K562 (cell line): ENCODE measurements around the gene IL5. TPM values are rescaled to one million over a fixed set of nuclear protein-coding genes. Genes with fewer than 3 reads are reported as not detected.
A peak's percentile ranks its signal among the peaks of the same experiment; 100 is the strongest.

ENCODE experiments used
- GATAD2B ChIP-seq: fragments of 450-650 bp; IDR thresholded peaks from 2 replicates; pipeline ENCODE4 v1.6.1; 2017; ENCODE audit warnings: mild to moderate bottlenecking, borderline replicate concordance
- MXI1 ChIP-seq: IDR thresholded peaks from 2 replicates; pipeline ENCODE4 v1.6.1; 2011; ENCODE audit warnings: low read depth, mild to moderate bottlenecking, improper control_type of control experiment, low read length
- NFIX ChIP-seq: fragments of 250-450 bp; sonication (Bioruptor Pico); IDR thresholded peaks from 2 replicates; pipeline ENCODE4 v1.4.0; 2020; ENCODE audit warnings: low read depth, mild to moderate bottlenecking, moderate library complexity
- NFRKB ChIP-seq: fragments of 450-650 bp; IDR thresholded peaks from 2 replicates; pipeline ENCODE4 v1.6.1; 2016; ENCODE audit warnings: low read depth
- RBM39 ChIP-seq: fragments of 200-400 bp; formaldehyde crosslinking; optimal IDR thresholded peaks from 2 replicates; pipeline ENCODE3; 2018; ENCODE audit warnings: low read depth, low read length
- SIRT6 ChIP-seq: IDR thresholded peaks from one replicate; pipeline ENCODE4 v1.6.1; 2012; ENCODE audit warnings: low read depth, mild to moderate bottlenecking, control low read depth, inconsistent platforms, low read length, moderate library complexity
- SMARCA4 ChIP-seq: fragments of 450-650 bp; IDR thresholded peaks from 2 replicates; pipeline ENCODE4 v1.6.1; 2016
- U2AF1 ChIP-seq: fragments of 200-400 bp; formaldehyde crosslinking; optimal IDR thresholded peaks from 2 replicates; pipeline ENCODE3; 2017; ENCODE audit warnings: mild to moderate bottlenecking, low read depth, low read length, moderate library complexity
- ZFP1 ChIP-seq: fragments of 450-650 bp; formaldehyde crosslinking; IDR thresholded peaks from 2 replicates; pipeline ENCODE4 v1.4.0; 2020; ENCODE audit warnings: mild to moderate bottlenecking, mixed read lengths
- ZFPM2 ChIP-seq: fragments of 250-450 bp; sonication (Bioruptor Pico); IDR thresholded peaks from 2 replicates; pipeline ENCODE4 v1.5.1; 2022; ENCODE audit warnings: mild to moderate bottlenecking
- ZNF133 ChIP-seq: fragments of 250-450 bp; sonication (Bioruptor Pico); IDR thresholded peaks from 2 replicates; pipeline ENCODE4 v1.4.0; 2020; ENCODE audit warnings: mild to moderate bottlenecking
- ZNF165 ChIP-seq: fragments of 250-450 bp; sonication (Bioruptor Pico); IDR thresholded peaks from 2 replicates; pipeline ENCODE4 v1.4.0; 2020; ENCODE audit warnings: borderline replicate concordance
- ZNF561 ChIP-seq: fragments of 450-650 bp; formaldehyde crosslinking; conservative IDR thresholded peaks from 2 replicates; pipeline ENCODE4 v1.4.0; 2020; ENCODE audit warnings: mild to moderate bottlenecking, moderate library complexity
- polyA plus RNA-seq, 8 experiments: library from polyadenylated mRNA; depleted of rRNA in 4 of 8; stranded (reverse) in 5 of 8; unstranded in 3 of 8; fragments of >200 nt; fragmentation: Nextera tagmentation in 2 of 8; fragmentation: Illumina TruSeq in 1 of 8; extraction: Ambion mirVana in 2 of 8; extraction: Trizol in 1 of 8; gene quantifications; 2 replicates each; pipeline versions ENCODE4 v1.2.1 to v1.2.3, GENCODE V29; 2011 to 2014; ENCODE audit warnings: inconsistent platforms in 1 of 8, missing spikeins in 1 of 8
- total RNA-seq, 7 experiments: library from RNA; depleted of rRNA in 6 of 7; stranded (reverse); fragments of >200 nt in 6 of 7; fragmentation: Illumina TruSeq in 2 of 7; extraction: Trizol in 2 of 7; gene quantifications; 2 replicates each; pipeline versions ENCODE4 v1.2.1 to v1.2.3, GENCODE V29; 2011 to 2021; ENCODE audit warnings: low replicate concordance in 1 of 7
- TF ChIP-seq, protein P1 (sequence below): sonication (generic); formaldehyde crosslinking; IDR thresholded peaks from 2 replicates; pipeline ENCODE4 v1.8.1; 2022; ENCODE audit warnings: missing genetic modification reagents
- TF ChIP-seq, protein P2 (sequence below), 3 experiments: fragments of 200-800 bp in 1 of 3; sonication (Bioruptor generic) in 1 of 3; sonication (generic) in 1 of 3; formaldehyde crosslinking in 1 of 3; IDR thresholded peaks; 2 replicates each; pipeline versions ENCODE4 v1.6.1 to v1.8.0; 2016 to 2022; ENCODE audit warnings: mild to moderate bottlenecking in 2 of 3, missing compliant biosample characterization in 2 of 3, missing genetic modification characterization in 2 of 3, missing genetic modification reagents in 1 of 3
- TF ChIP-seq, protein P3 (sequence below): sonication (generic); formaldehyde crosslinking; IDR thresholded peaks from 2 replicates; pipeline ENCODE4 v1.8.1; 2022; ENCODE audit warnings: missing genetic modification reagents

IL5 gene
- total and polyA plus RNA-seq, 9 of the 15 experiments (the other 6 are each of a cell fraction or from before 2014, with no cell fraction given): 0.44 TPM; not detected in 8

DNA sequence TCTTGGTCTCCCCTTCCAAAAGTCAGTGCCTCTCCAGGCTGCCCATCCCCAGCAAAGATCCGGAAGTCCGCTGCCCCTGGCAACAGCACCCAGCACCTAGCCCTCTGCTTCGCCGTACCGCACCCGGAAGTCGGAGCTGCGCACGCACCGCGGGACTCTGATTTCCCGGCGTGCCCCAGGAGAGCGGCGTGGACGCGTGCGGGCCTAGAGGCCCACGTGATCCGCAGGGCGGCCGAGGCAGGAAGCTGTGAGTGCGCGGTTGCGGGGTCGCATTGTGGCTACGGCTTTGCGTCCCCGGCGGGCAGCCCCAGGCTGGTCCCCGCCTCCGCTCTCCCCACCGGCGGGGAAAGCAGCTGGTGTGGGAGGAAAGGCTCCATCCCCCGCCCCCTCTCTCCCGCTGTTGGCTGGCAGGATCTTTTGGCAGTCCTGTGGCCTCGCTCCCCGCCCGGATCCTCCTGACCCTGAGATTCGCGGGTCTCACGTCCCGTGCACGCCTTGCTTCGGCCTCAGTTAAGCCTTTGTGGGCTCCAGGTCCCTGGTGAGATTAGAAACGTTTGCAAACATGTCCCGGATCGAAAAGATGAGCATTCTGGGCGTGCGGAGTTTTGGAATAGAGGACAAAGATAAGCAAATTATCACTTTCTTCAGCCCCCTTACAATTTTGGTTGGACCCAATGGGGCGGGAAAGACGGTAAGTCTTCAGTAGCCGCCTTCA lies 13.6 kb upstream of the IL5 start, which contains the start of gene RAD50 (continued):
- no peak for TF ChIP-seq RBM39
- TF ChIP-seq ZNF561: 0 out of 2 replicates have a peak, but pooled peaks have one; percentile 9
- TF ChIP-seq ZFPM2: no peak
- no peak for TF ChIP-seq ZNF165 (CRISPR knock-in tag)
- TF ChIP-seq ZFP1: no peak
- no peak for TF ChIP-seq U2AF1
- TF ChIP-seq SMARCA4: 0 out of 2 replicates have a peak, but pooled peaks have one; percentile 7
- TF ChIP-seq, protein P1, sequence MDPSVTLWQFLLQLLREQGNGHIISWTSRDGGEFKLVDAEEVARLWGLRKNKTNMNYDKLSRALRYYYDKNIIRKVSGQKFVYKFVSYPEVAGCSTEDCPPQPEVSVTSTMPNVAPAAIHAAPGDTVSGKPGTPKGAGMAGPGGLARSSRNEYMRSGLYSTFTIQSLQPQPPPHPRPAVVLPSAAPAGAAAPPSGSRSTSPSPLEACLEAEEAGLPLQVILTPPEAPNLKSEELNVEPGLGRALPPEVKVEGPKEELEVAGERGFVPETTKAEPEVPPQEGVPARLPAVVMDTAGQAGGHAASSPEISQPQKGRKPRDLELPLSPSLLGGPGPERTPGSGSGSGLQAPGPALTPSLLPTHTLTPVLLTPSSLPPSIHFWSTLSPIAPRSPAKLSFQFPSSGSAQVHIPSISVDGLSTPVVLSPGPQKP (CRISPR knock-in tag): no peak
- no peak for TF ChIP-seq SIRT6
- TF ChIP-seq NFRKB: peak; percentile 54; the same call in 1 of the 2 replicates
- 0 out of 2 replicates have a peak, but pooled peaks have one; percentile 36 for TF ChIP-seq ZNF133 (CRISPR knock-in tag)
- TF ChIP-seq GATAD2B: peak; percentile 71
- TF ChIP-seq, protein P2, sequence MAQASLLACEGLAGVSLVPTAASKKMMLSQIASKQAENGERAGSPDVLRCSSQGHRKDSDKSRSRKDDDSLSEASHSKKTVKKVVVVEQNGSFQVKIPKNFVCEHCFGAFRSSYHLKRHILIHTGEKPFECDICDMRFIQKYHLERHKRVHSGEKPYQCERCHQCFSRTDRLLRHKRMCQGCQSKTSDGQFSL (CRISPR knock-in tag; IDR thresholded peaks at IDR 0.05): no peak
- TF ChIP-seq, protein P2 (tag; IDR thresholded peaks at IDR 0.05): no peak
- TF ChIP-seq, protein P3, sequence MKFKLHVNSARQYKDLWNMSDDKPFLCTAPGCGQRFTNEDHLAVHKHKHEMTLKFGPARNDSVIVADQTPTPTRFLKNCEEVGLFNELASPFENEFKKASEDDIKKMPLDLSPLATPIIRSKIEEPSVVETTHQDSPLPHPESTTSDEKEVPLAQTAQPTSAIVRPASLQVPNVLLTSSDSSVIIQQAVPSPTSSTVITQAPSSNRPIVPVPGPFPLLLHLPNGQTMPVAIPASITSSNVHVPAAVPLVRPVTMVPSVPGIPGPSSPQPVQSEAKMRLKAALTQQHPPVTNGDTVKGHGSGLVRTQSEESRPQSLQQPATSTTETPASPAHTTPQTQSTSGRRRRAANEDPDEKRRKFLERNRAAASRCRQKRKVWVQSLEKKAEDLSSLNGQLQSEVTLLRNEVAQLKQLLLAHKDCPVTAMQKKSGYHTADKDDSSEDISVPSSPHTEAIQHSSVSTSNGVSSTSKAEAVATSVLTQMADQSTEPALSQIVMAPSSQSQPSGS (CRISPR knock-in tag): no peak
- peak; percentile 82 for TF ChIP-seq MXI1
- no peak for TF ChIP-seq NFIX (CRISPR knock-in tag)
